Kidney epithelial cell (primary cell): ENCODE measurements around the gene HMCN1. TPM values are rescaled to one million over a fixed set of nuclear protein-coding genes. Genes with fewer than 3 reads are reported as not detected.

Source experiments
- DNase-seq: peaks from one replicate; pipeline ENCODE4 v3.0.0-alpha.2; 2010; ENCODE audit warnings: low read depth
- H3K27me3 ChIP-seq: 2 replicates; pipeline ENCODE4 v1.6.0; 2011; ENCODE audit warnings: low read length; ENCODE audit not compliant: control insufficient read depth, insufficient read depth
- H3K36me3 ChIP-seq: 2 replicates; pipeline ENCODE4 v1.5.1; 2011; ENCODE audit warnings: low read length; ENCODE audit not compliant: control insufficient read depth, insufficient read depth
- H3K4me3 ChIP-seq: 2 replicates; pipeline ENCODE4 v1.5.1; 2011; ENCODE audit warnings: low read depth, mild to moderate bottlenecking, control low read depth, low read length
- total RNA-seq: library from RNA; depleted of rRNA; stranded (reverse); fragments of >200 nt; gene quantifications from 2 replicates; pipeline ENCODE4 v1.2.3, GENCODE V29; 2015
- TF ChIP-seq, protein P1 (sequence below): IDR thresholded peaks from 2 replicates; pipeline ENCODE4 v1.5.1; 2011; ENCODE audit warnings: mild to moderate bottlenecking, moderate library complexity, low read length, control low read depth, inconsistent platforms; ENCODE audit not compliant: insufficient read depth, poor library complexity, severe bottlenecking

Gene HMCN1
- total RNA-seq, 1 donor from 2014 or later: 1.3 TPM

- Histone ChIP-seq H3K36me3 (no peaks in the 10 kb centered on the region), H3K27me3 (no peaks in the 10 kb centered on the region), H3K4me3 (no peak overlapping the region)
- TF ChIP-seq, protein P1, sequence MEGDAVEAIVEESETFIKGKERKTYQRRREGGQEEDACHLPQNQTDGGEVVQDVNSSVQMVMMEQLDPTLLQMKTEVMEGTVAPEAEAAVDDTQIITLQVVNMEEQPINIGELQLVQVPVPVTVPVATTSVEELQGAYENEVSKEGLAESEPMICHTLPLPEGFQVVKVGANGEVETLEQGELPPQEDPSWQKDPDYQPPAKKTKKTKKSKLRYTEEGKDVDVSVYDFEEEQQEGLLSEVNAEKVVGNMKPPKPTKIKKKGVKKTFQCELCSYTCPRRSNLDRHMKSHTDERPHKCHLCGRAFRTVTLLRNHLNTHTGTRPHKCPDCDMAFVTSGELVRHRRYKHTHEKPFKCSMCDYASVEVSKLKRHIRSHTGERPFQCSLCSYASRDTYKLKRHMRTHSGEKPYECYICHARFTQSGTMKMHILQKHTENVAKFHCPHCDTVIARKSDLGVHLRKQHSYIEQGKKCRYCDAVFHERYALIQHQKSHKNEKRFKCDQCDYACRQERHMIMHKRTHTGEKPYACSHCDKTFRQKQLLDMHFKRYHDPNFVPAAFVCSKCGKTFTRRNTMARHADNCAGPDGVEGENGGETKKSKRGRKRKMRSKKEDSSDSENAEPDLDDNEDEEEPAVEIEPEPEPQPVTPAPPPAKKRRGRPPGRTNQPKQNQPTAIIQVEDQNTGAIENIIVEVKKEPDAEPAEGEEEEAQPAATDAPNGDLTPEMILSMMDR: no peak
- no peak for DNase-seq
Observed at GRCh38 chr1:186144505-186144904, 410.3 kb downstream of the HMCN1 start.

DNA sequence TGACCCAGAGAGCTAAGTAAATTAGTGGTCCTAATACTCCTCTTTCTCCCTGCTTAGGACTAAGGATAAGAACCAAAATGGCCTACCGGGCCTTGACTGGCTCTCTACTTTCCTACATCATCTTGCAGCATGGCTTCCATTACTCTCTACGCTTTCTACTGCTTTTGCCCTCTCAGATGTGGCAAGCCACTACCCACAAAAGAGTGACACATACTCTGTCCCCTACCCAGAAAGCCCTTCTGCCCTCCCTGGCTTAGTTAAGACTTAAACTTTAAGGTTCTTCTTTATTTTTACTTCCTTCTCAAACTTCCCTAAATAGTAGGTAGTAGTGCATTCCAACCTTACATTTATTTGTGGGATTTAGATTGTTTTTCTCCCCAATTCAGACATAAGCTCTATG, 412.8 kb downstream of the HMCN1 start:
- DNase-seq: no peak
- Histone ChIP-seq H3K36me3 (no peaks in the 10 kb centered on the region), H3K27me3 (no peaks in the 10 kb centered on the region), H3K4me3 (no peak overlapping the region)
- TF ChIP-seq, protein P1: no peak

GRCh38 chr1:186149591-186149990, 415.4 kb downstream of the HMCN1 start:
- no peak for DNase-seq
- Histone ChIP-seq H3K27me3 (no peaks in the 10 kb centered on the region), H3K36me3 (no peaks in the 10 kb centered on the region), H3K4me3 (no peak overlapping the region)
- TF ChIP-seq, protein P1: no peak

- Histone ChIP-seq H3K27me3 (no peaks in the 10 kb centered on the region), H3K4me3 (no peak overlapping the region), H3K36me3 (no peaks in the 10 kb centered on the region)
- TF ChIP-seq, protein P1: no peak
- no peak for DNase-seq
Observed at GRCh38 chr1:186152227-186152619, 418.0 kb downstream of the HMCN1 start.

GRCh38 chr1:186152620-186153239, 418.5 kb downstream of the HMCN1 start:
- TF ChIP-seq, protein P1: no peak
- Histone ChIP-seq H3K4me3 (no peak overlapping the region), H3K27me3 (no peaks in the 10 kb centered on the region), H3K36me3 (no peaks in the 10 kb centered on the region)
- DNase-seq: peak; percentile 19

- TF ChIP-seq, protein P1: no peak
- no peak for DNase-seq
- Histone ChIP-seq H3K36me3 (no peaks in the 10 kb centered on the region), H3K4me3 (no peak overlapping the region), H3K27me3 (no peaks in the 10 kb centered on the region)
Observed at GRCh38 chr1:186154651-186155050, 420.5 kb downstream of the HMCN1 start.
